NCI-H2029 (cell line): ENCODE data around the gene SLC12A7.
A peak's percentile ranks its signal among the peaks of the same experiment; 100 is the strongest.
"Not testable (repeated sequence)": the region's sequence is repeated elsewhere in the genome, so short reads cannot be mapped to it uniquely, and the experiment has no call there.

Experiments
- DNase-seq: peaks from one replicate; lab custom pipeline; 2025; lab: John Stamatoyannopoulos, UW

The SLC12A7 gene

DNA sequence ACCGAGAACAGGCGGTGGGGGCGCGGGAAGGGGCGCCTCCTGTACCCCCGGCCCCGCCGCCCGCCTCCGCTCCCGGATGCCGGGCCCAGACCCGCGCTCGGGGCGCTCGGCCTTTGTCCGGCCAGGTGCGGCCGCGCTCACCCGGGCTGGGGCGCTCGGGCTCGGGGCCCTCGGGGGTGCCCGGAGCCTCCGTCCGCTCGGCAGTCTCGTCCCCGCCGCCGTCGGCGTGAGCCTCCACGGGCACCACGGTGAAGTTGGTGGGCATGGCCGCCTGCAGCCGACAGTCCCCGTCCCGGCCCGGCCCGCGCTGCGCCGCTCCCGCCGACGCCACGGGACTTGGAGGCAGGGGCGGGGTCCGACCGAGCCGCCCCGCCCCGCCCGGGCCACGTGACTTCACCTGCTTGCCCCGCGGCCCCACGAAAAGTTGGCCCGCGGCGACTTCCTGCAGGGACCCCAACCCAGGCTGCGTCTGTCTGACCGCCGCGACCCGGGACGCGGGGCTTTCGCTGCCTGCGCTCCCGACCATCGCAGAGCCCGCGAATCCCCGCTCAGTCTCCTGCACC, at the start of gene SLC12A7:
SLC12A7 (minus strand) TSS at position 337 of the 563 bp plus-strand sequence; CDS start at position 265, 72 bp downstream.
- DNase-seq = peak; percentile 52

DNA sequence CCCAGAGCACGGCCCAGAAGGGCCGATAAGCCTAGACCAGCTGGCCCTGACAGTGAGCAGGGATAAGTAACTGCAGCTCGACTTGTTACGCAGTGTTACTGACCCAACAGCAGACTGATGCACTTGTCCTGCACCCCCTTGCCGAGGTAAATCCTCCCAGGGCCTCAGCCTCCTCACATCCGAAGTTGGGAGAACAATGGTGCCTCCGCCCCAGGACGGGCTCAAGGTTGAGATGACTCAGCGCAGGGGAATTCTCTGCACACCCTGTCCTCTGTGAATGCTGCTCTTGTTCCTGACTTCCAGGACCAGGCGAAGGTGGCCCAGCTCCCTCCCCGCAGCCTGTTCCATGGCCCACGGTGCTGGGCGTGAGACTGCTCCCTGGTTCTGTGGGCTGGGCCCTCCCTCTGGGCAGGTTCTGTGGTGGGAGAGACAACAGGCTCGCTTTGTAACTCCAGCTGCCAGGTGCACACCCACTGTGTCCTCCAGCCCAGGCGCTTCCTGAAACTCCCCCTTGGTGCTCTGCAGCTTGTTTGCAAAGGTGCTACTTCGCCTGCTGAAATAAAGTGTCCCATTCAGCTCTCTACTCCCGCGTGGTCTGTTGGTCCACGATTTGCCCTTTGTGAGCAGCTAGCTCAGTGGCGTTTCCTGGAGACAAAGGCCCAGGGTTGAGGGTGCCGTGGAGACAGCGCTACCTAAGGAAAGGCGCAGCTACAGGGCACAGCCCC, 49.4 kb upstream of the SLC12A7 start:
- DNase-seq = peak; percentile 46

DNA sequence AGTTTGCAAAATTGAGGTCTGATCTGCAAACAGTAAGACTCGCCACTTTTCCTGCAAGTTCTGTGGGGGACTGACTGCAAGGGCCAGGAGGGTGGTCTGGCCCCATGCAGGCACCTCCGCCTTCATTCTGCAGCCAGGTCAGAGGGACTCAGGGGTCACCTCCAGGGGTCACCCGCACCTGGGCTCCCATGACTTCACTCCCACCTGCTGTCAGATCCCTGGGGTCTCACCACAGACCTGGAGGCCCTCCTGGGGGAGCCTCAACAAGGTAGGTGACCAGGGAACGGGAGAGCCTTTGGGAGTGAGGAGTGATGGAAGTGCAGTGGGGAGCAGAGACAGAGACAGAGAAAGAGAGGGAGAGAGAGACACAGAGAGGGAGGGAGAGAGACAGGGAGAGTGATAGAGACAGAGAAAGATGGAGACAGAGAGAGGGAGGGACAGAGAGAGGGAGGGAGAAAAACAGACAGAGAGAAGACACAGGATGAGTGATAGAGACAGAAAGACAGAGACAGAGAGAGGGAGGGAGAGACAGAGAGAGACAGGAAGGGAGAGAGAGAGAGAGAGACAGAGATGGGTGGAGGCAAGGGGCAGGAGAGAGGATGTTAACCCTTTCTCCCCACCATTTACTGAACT, 48.0 kb upstream of the SLC12A7 start:
- DNase-seq = no peak

GRCh38 chr5:1159341-1159675, 47.4 kb upstream of the SLC12A7 start:
- DNase-seq = no peak

GRCh38 chr5:1158647-1159340, 46.9 kb upstream of the SLC12A7 start:
- no peak for DNase-seq

DNA sequence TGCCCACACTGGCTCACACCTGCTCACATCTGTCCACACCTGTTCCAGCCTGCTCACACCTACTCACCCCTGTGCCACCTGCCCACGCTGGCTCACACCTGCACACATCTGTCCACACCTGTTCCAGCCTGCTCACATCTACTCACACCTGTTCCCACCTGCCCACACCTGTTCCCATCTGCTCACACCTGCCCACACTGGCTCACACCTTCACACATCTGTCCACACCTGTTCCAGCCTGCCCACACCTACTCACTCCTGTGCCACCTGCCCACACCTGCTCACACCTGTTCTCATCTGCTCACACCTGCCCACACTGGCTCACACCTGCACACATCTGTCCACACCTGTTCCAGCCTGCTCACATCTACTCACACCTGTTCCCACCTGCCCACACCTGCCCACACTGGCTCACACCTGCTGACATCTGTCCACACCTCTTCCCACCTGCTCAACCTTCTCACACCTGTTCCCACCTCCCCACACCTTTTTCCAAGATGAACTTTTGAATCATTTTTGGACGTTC, 45.7 kb upstream of the SLC12A7 start:
- not testable (repeated sequence) for DNase-seq

GRCh38 chr5:1156754-1157460, 45.0 kb upstream of the SLC12A7 start:
- no peak for DNase-seq

DNA sequence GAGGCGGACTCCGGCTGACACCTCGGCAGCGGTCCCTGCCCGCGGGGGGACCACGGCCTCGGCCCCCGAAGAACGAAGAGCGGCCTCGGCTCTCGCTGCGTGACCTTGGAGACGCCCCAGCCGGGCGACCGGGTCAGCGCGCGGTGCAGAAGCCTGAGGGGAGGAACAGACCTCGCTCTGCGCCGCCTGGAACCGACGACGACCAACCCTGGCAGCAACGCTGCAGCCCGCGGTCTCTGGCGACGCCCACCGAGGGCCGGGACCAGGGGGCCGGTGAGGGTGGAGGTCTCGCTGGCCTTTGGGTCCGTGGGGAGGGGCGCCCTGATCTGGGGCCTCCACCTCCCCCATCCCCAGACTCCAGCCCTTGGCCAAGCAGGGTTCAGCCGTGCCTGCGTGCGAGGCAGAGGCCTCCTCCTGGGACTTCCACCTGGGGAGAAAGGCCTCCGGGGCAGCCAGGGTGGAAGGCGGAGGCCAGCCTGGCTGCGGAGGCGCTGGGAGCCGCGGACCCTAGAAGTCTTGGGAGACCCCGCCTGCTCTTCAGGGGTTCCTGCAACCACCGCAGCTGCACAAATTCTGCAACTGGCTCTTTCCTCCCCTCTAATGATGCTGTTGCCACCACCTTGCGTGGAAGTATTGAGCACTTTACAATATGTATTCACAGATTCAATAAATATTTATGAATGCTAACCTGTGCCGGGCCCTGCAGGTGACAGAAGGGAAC, 44.3 kb upstream of the SLC12A7 start:
- no peak for DNase-seq

DNA sequence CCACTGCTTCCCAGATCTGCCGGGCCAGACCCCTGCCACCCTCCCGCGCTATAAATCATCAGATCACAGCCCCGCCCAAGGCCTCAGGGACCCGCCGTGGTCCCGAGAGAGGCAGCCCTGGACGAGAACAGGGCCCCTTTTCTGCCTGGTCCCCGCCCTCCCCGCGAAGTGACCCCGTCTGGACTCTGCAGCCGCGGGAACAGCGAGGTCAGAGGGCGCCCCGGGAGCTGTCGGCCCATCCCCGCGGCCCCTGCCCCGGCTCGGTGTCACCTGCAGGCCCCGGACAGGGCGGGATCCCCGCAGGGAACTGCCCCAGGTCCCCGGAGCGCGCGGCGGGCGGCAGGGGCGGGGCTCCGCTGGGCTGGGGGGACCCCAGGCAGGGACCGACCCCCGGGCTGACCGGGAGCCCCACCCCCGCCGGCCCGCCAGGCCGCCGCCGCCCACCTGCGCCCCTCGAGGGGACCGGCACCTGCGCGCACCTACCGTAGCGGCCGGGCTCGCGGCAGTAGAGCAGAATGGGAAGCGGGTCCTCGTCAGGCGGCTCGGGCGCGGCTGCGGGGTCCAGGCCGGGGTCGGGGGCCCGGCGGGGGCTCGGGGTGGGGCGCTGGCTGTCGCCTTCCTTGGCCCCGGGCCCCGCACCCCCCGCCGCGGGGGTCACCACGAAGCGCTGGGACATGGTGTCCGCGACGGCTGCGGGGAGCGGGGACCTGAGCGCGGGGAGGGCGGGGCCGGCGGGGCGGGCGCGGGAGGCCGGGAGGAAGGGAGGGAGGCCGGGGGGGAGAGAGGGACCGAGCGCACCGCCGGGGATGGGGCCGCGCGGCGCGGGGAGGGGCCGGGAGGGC, 43.5 kb upstream of the SLC12A7 start:
- DNase-seq = no peak

DNA sequence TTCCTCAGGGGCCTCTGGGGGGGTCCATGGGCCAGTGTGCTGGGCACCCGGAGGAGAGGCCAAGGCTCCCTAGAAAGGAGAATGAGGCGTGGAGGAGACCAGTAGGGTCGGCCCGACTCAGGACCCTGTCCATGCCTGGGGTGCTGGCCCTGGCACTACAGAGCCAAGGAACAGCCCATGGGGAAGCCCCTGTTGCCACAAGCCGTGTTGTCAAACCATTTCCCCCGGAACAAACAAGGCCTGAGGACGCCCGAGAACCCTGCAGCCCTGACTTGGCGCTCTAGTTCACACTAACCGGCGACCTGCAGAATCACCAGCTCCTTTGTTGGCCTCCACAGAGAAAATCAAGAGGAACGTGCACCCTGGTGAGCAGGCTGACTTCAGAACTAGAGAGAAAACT, 41.6 kb upstream of the SLC12A7 start:
- DNase-seq = no peak

- no peak for DNase-seq
Observed at GRCh38 chr5:1152771-1153282, 41.0 kb upstream of the SLC12A7 start.

DNA sequence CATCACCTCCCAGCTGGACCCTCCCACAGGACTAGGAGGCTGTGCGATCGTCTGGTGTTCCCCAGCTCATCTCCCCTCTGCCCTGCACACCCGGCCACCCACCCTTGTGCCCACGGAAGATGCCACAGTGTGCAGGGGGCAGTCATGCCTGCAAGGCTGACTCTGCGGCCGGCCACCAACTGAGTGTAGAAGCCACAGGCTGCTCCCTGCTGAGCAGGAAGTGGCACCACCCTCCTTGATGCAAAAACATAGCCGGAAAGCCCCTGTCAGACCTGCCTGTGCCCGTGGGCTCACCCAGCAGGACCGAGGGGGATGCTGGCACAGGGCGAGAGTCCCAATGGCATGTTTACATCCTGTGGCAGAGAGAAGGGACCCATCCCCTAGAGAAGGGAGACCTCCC, 40.3 kb upstream of the SLC12A7 start:
- DNase-seq = no peak

GRCh38 chr5:1151316-1151715, 39.5 kb upstream of the SLC12A7 start:
- peak; percentile 34 for DNase-seq

- DNase-seq = no peak
Observed at GRCh38 chr5:1150866-1151265, 39.0 kb upstream of the SLC12A7 start.

DNA sequence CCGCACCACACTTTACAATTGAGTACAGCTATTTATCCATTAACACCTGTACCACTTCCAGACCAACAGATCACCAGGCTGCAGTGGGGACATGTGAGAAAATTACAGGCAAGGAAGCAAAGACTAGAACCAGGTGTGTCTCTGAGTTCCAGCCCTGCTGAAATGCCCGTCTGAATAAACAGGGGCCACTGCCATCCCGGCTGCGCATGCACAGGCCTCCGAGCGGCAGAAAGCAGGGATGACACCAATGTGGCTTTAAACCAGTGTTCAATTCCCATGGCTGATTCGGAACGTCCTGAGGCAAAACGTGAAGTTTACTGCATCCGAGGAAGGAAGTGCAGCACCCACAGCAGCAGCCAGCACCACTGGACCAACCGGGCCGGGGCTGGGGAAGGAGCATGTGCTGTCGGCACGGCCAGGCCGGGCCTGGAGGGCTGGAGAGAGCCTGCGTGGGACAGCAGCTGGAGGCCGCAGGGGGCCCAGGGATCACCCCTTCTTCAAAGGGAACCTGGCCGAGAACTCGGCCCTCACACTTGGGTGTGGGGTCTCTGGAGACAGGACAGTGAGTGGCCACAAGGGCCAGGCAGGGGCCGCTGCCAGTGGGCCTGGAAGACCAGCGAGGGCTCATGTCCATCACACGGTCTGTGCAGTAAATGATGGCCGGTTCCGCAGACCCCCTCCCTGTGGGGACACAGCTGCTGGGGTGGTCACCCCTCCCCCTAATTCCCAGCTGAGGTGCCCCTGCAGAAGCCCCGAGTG, 33.0 kb upstream of the SLC12A7 start:
- no peak for DNase-seq

DNA sequence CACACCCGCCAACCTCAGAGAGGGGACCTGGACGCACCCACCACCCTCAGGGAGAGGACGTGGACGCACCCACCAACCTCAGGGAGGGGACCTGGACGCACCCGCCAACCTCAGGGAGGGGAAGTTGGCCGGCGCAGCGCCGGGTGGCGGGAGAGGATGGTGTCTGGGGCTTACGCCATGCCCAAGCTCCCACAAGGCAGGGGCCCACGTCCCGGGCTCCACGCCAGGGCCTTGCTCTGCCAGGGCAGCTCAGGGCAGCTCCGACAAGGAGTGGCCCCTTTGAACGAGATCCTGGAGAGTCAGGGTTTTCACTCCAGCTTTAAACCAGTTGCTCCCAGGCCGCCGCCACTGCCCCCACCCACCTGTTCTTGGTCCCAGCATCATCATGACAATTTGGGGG, 32.2 kb upstream of the SLC12A7 start:
- no peak for DNase-seq

DNA sequence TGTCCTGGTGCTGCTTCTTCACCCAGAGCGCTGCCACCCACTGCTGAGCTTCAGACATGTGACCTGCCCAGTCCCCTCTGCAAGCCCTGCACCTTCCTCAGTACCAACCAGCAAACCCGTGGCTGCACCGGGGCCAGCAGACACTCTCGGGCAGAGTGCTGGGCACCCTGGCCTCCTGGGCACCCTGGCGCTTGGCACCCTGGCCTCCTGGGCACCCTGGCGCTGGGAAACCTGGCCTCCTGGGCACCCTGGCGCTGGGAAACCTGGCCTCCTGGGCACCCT, 31.7 kb upstream of the SLC12A7 start:
- DNase-seq = no peak

DNA sequence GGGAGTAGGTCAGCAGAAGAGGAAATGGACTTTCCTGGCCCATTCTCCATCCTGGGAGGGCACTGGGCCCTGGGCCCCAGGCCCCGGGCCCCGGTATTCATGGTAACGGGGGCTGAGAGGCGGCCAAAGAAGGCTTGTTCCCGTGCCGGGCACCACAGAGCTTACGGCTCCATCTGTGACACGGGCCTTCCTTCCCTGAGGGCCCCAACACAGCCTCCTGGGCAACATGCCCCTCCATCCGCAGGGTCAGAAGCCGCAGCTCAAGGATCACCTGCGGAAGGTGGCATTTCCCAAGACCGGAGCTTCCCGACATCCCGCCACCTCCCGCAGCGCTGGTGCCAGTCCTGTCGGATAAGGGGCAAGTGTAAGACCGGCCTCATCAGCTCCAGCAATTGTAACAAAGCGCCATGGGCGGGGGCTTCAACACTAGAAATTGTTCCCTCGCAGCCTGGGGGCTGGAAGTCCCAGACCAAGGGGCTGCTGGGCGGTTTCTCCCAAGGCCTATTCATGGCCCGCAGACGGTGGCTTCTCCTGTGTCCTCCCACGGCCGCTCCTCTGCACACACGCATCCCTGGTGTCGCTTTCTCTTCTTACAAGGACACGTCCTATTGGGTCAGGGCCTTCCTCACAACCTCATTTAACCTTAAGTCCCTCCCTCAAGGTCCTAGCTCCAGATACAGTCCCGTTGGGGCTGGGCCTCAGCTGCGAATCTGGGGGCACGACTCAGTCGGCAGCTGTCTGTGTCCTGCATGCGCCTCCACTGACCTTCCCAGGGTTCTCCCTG, 31.2 kb upstream of the SLC12A7 start:
- no peak for DNase-seq

DNA sequence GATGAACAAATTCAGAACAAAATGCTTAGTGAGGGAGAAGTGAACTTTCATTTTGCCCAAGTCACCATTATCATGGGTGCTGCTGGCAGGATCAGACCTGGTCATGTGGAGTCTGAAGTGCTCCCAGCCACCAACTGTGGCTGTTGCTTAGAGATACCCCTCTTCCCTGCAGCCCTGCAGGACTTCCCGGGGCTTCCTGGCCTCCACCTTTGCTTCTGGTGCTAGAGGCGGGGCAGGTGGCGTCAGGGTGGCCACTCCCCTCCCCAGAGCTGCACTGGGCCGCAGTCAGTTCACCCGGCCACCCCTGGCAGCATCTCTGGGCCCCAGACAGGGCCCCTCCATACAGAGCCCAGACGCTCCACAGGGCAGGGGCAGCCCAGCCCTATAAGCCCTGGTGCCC, 30.0 kb upstream of the SLC12A7 start:
- no peak for DNase-seq
